ENCODE measurements around the gene IBA57.

DNA sequence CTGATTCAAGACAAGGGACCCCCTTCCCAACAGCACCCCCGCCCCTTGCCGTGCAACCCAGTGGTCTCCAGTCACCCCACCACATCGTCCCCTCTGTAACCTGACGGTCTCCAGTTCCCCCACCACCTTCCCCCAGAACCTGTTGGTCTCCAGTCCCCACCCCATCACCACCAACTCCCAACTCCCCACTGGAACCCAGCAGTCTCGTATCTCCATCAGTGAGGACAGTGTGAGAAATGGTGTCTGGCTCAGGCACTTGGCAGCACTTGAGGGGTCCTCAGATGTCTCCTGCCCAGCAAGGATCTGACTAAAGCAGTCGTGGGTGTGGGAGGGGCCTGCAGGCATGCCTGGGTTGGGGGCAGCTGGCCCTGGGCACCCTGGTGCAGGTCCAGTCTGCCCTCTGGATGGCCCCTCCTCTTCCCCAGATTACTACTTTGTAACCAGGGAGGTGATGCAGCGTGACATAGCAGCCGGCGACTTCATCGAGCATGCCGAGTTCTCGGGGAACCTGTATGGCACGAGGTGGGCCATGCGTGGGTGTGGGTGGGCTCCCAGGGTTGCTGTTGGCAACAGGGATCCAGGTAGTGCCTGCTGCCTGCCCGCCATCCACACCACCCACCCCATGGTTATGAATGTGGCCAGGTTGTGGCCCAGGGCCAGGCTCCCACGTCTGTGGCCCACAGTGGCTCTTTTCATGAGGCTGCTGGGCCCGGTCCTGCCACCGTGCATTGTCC lies 19.0 kb upstream of the IBA57 start:
- TF ChIP-seq EP300 (IDR thresholded peaks at IDR 0.05) (no peak), POLR2AphosphoS5 (IDR thresholded peaks at IDR 0.05) (no peak), POLR2A (IDR thresholded peaks at IDR 0.05; ENCODE audit: low read depth) (no peak)
- TF ChIP-seq, protein P1, sequence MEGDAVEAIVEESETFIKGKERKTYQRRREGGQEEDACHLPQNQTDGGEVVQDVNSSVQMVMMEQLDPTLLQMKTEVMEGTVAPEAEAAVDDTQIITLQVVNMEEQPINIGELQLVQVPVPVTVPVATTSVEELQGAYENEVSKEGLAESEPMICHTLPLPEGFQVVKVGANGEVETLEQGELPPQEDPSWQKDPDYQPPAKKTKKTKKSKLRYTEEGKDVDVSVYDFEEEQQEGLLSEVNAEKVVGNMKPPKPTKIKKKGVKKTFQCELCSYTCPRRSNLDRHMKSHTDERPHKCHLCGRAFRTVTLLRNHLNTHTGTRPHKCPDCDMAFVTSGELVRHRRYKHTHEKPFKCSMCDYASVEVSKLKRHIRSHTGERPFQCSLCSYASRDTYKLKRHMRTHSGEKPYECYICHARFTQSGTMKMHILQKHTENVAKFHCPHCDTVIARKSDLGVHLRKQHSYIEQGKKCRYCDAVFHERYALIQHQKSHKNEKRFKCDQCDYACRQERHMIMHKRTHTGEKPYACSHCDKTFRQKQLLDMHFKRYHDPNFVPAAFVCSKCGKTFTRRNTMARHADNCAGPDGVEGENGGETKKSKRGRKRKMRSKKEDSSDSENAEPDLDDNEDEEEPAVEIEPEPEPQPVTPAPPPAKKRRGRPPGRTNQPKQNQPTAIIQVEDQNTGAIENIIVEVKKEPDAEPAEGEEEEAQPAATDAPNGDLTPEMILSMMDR (IDR thresholded peaks at IDR 0.05): no peak

Data from esophagus muscularis mucosa (tissue), 4 donors.